OCI-LY3 (cell line): ENCODE data around the gene EFCAB8.

ENCODE experiments used
- CTCF ChIP-seq: fragments of 200-600, 300-600 bp; sonication (generic); IDR thresholded peaks from 2 replicates; pipeline ENCODE4 v1.5.1; 2014; ENCODE audit warnings: antibody characterized with exemption, low read length, low read depth
- EZH2phosphoT487 ChIP-seq: fragments of 200-600 bp; shearing (Covaris generic); IDR thresholded peaks from 2 replicates; pipeline ENCODE4 v1.6.1; 2018; ENCODE audit warnings: antibody characterized with exemption, mixed run types, low read depth

GRCh38 chr20:32837157-32837556, 21.6 kb upstream of the EFCAB8 start:
- TF ChIP-seq CTCF (no peak), EZH2phosphoT487 (no peak)
